Measurements from ENCODE around the gene DNAJA3.
A peak's percentile ranks its signal among the peaks of the same experiment; 100 is the strongest.

DNAJA3 gene

GRCh38 chr16:4450430-4450829 lies 24.8 kb downstream of the DNAJA3 start:
- ChIA-PET CTCF (interaction anchor here (0.7 kb wide), 1 partner anchor 22 kb away, joined by 4 read pairs; no protein-coding TSS in a partner anchor), POLR2A (ENCODE audit: low non-redundant PET) (interaction anchor here (0.6 kb wide), 1 partner anchor 314 kb away, joined by 3 read pairs; no protein-coding TSS in a partner anchor)
- peak overlapping the region; percentile 47 for H3K27ac ChIP-seq
- no peak for DNase-seq (ENCODE audit: low spot score)
- TF ChIP-seq CTCF (conservative IDR thresholded peaks at IDR 0.05; ENCODE audit: low read depth) = no peak

DNA sequence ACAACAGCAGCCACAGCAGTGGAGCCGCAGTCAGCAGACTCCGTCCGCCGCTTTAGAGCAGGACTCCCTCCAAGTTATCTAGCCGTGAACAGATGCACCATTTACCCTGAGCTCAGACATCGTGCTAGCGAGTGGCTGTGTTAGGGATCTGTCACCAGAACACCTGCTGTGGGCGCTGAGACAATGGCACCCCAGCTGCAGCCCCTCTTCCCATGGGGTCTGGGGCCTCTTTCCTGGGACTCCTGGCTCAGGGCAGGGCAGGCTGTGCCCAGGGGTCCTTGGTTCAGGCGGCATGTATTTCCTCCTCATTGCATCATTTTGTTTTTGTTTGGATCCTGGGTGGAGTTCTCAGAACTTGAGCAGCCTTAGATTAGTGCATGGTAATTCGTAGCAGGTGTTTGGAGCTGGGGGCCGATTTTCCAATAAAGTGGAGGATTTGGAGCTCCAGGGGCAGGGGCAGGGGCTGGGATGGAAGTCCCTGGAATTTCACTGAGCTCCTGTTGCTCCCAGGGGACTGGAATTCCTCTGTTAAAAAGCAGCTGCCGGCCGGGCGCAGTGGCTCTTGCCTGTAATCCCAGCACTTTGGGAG lies 25.4 kb downstream of the DNAJA3 start:
- H3K27ac ChIP-seq = peak overlapping the region; percentile 47
- no peak for TF ChIP-seq CTCF (conservative IDR thresholded peaks at IDR 0.05; ENCODE audit: low read depth)
- DNase-seq (ENCODE audit: low spot score) = no peak
- POLR2A ChIA-PET (ENCODE audit: low non-redundant PET) = interaction anchor here (0.6 to 0.9 kb wide), 3 partner anchors 10 to 313 kb away, joined by 3 to 4 read pairs (median 3); no protein-coding TSS in a partner anchor
- CTCF ChIA-PET = interaction anchor here (0.6 to 0.7 kb wide), 2 partner anchors 13 to 21 kb away, joined by 4 to 7 read pairs; no protein-coding TSS in a partner anchor

DNA sequence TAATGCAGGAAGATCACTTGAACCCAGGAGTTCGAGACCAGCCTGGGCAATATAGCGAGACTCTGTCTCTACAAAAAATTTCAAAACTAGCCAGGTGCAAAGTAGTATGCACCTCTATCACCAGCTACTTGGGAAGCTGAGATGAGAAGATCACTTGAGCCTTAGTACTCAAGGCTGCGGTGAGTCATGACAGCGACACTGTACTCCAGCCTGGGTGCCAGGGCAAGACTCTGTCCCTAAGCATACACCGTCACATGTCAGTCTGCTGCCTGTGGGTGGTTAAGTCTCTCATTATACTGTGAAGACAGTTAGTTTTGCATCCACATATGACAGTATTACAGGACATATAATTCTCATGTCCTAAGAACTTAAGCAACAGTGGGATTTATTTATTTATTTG lies 27.0 kb downstream of the DNAJA3 start:
- DNase-seq (ENCODE audit: low spot score) = no peak
- ChIA-PET POLR2A (ENCODE audit: low non-redundant PET) (interaction anchor here (0.7 kb wide), 1 partner anchor 199 kb away, joined by 4 read pairs; no protein-coding TSS in a partner anchor), CTCF (interaction anchor here (0.6 kb wide), 2 partner anchors 48 to 55 kb away, joined by 3 to 9 read pairs; no protein-coding TSS in a partner anchor)
- no peak for TF ChIP-seq CTCF (conservative IDR thresholded peaks at IDR 0.05; ENCODE audit: low read depth)
- H3K27ac ChIP-seq = no peak overlapping the region

- no peak for DNase-seq (ENCODE audit: low spot score)
- POLR2A ChIA-PET (ENCODE audit: low non-redundant PET) = no interaction called here
- no peak overlapping the region for H3K27ac ChIP-seq
- no peak for TF ChIP-seq CTCF (conservative IDR thresholded peaks at IDR 0.05; ENCODE audit: low read depth)
- CTCF ChIA-PET = no interaction called here
These were observed 29.0 kb downstream of the DNAJA3 start for GRCh38 chr16:4454623-4455022.

DNA sequence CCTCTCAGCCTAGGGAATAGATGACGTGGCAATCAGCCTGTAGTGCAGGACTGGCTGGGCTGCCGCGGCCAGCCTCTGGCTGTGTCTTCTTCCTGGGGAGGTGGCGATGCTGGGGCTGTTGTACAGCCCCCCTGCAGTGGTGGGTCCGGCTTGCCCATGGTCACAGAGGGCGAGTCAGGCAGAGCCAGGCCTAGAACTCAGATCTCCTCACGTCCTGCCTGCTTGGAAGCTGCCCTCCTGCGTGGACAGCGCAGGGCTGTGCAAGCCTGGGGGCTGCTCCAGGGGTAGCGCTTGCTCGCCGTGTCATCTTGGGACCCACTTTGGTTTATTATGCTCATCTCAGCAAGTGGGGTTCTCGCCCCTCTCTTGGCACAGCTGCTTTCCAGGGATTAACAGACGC lies 29.4 kb downstream of the DNAJA3 start:
- POLR2A ChIA-PET (ENCODE audit: low non-redundant PET) = no interaction called here
- peak overlapping the region; percentile 31; the same call in 1 of the 2 replicates for H3K27ac ChIP-seq
- no peak for TF ChIP-seq CTCF (conservative IDR thresholded peaks at IDR 0.05; ENCODE audit: low read depth)
- no peak for DNase-seq (ENCODE audit: low spot score)
- CTCF ChIA-PET = no interaction called here

DNA sequence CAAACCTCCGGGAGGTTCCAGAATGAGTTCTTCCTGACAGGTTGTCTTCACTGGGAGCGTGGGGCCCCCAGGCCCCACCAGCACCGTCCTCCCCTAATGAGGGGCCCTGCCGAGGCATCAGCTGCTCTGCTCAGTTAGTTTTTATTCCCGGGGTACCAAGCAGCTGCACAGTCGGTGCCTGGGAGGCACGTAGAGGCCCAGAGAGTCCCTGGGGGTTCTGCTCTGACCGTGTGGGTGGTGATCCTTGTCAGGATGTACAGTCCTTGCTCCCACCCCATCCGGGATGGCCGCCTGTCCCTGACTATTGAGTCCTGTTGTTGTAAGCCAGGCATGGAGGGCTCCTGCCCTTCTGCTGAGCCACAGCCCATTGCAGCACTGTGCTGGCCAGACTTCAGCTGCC lies 30.3 kb downstream of the DNAJA3 start:
- peak overlapping the region; percentile 31 for H3K27ac ChIP-seq
- POLR2A ChIA-PET (ENCODE audit: low non-redundant PET) = no interaction called here
- TF ChIP-seq CTCF (conservative IDR thresholded peaks at IDR 0.05; ENCODE audit: low read depth) = no peak
- CTCF ChIA-PET = no interaction called here
- DNase-seq (ENCODE audit: low spot score) = no peak
